Stimulated activated naive B cell treated with anti-CD40 and anti-IgM and Interleukin-4, amounts not matched to agents 10 μg/mL and 1 μg/mL and 100 μg/mL, for 72 hours (primary cell): ENCODE results near the gene DDR2.
A peak's percentile ranks its signal among the peaks of the same experiment; 100 is the strongest.
"Not testable (repeated sequence)": the region's sequence is repeated elsewhere in the genome, so short reads cannot be mapped to it uniquely, and the experiment has no call there.

ENCODE experiments used
- ATAC-seq, 2 donors: fragments of 150-1000 bp; cut with Tn5 transposase; replicated peaks; 2 replicates each; pipeline ENCODE4 v1.10.0; 2021; ENCODE audit warnings: moderate library complexity in 1 of 2
- DNase-seq: peaks from one replicate; pipeline ENCODE4 v3.0.0; 2021
- H3K27ac Mint-ChIP-seq: one replicate; pipeline ENCODE4 v1.8.0; 2022; ENCODE audit warnings: mild to moderate bottlenecking, mixed read lengths
- H3K27me3 Mint-ChIP-seq, 2 donors: one replicate each; pipeline ENCODE4 v1.8.0; 2022; ENCODE audit warnings: mixed read lengths in 2 of 2
- H3K36me3 Mint-ChIP-seq, 2 donors: one replicate each; pipeline ENCODE4 v1.8.0; 2022; ENCODE audit warnings: mixed read lengths in 2 of 2, mild to moderate bottlenecking in 1 of 2
- H3K4me1 Mint-ChIP-seq, 2 donors: one replicate each; pipeline ENCODE4 v1.8.0; 2022; ENCODE audit warnings: mixed read lengths in 2 of 2, mild to moderate bottlenecking in 1 of 2
- H3K4me3 Mint-ChIP-seq, 2 donors: one replicate each; pipeline ENCODE4 v1.8.0; 2022; ENCODE audit warnings: mild to moderate bottlenecking in 2 of 2, mixed read lengths in 2 of 2, moderate library complexity in 1 of 2
- H3K9me3 Mint-ChIP-seq, 2 donors: one replicate each; pipeline ENCODE4 v1.8.0; 2022; ENCODE audit warnings: mixed read lengths in 2 of 2, mild to moderate bottlenecking in 1 of 2

DDR2 gene

GRCh38 chr1:162741574-162741973 is 109.3 kb downstream of the DDR2 start:
- Mint-ChIP-seq H3K27me3 (peaks cover 0 to 3% of the 10 kb centered on the region in 2 donors), H3K4me3 (no peak overlapping the region), H3K36me3 (no peaks in the 10 kb centered on the region), H3K27ac (no peak overlapping the region), H3K4me1 (no peaks in the 10 kb centered on the region), H3K9me3 (peaks cover 0 to 2% of the 10 kb centered on the region in 2 donors)
- DNase-seq (no peak), ATAC-seq (no peak)

DNA sequence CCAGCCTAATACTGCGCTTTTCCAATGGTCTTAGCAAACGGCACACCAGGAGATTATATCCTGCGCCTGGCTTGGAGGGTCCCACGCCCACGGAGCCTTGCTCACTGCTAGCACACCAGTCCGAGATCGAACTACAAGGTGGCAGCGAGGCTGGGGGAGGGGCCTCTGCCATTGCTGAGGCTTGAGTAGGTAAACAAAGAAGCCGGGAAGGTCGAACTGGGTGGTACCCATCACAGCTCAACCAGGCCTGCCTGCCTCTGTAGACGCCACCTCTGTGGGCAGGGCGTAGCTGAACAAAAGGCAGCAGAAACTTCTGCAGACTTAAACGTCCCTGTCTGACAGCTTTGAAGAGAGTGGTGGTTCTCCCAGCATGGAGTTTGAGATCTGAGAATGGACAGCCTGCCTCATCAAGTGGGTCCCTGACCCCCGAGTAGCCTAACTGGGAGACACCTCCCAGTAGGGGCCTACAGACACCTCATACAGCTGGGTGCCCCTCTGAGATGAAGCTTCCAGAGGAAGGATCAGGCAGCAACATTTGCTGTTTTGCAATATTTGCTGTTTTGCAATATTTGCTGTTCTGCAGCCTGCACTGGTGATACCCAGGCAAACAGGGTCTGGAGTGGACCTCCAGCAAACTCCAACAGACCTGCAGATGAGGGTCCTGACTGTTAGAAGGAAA is 114.1 kb downstream of the DDR2 start:
- DNase-seq, H3K27ac Mint-ChIP-seq, H3K36me3 Mint-ChIP-seq, H3K4me3 Mint-ChIP-seq, H3K9me3 Mint-ChIP-seq, H3K4me1 Mint-ChIP-seq, ATAC-seq: not testable (repeated sequence)
- peaks cover 14 to 19% of the 10 kb centered on the region in 2 donors for H3K27me3 Mint-ChIP-seq

- Mint-ChIP-seq H3K4me1 (no peaks in the 10 kb centered on the region), H3K27ac (no peak overlapping the region), H3K9me3 (peaks cover 0 to 5% of the 10 kb centered on the region in 2 donors), H3K27me3 (peaks cover 7 to 8% of the 10 kb centered on the region in 2 donors), H3K36me3 (no peaks in the 10 kb centered on the region), H3K4me3 (no peak overlapping the region)
- DNase-seq (no peak), ATAC-seq (no peak)
Measured at GRCh38 chr1:162753001-162753658, 120.9 kb downstream of the DDR2 start.

DNA sequence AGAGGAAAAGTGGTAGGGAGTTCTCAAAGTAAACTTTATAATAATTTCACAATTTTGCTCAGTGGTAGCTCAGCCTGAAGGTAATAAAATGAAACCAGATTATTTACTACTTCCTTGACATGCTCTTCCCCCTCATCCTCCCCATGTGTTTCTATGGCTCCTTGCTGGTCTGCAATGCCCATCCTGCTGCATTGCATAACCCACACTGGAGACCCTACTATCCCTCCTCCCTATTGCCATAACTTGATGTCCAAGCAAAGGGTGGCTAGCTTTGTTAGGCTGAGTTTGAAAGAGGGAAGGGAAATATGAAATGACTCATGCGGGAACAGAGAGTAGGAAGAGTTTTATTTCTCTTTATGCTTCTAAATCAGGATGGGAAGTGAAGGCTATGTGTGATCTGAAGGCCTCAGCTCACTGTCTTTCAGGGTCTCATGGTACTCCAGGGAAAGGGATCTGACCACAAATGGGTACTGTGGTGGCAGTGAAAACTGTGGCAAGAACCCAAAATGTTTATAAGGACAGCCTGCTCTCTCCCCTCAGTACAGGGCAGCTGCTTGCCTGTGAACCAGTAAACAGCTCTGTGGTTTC is 121.8 kb downstream of the DDR2 start:
- Mint-ChIP-seq H3K36me3 (no peaks in the 10 kb centered on the region), H3K4me1 (no peaks in the 10 kb centered on the region), H3K27ac (no peak overlapping the region), H3K9me3 (peaks cover 0 to 5% of the 10 kb centered on the region in 2 donors), H3K27me3 (no peaks in the 10 kb centered on the region), H3K4me3 (no peak overlapping the region)
- DNase-seq (no peak), ATAC-seq (no peak)

- H3K9me3 Mint-ChIP-seq: no peaks in the 10 kb centered on the region
- H3K36me3 Mint-ChIP-seq: no peaks in the 10 kb centered on the region
- H3K27me3 Mint-ChIP-seq: no peaks in the 10 kb centered on the region
- no peak for ATAC-seq
- H3K4me1 Mint-ChIP-seq: no peaks in the 10 kb centered on the region
- no peak overlapping the region for H3K27ac Mint-ChIP-seq
- no peak for DNase-seq
- H3K4me3 Mint-ChIP-seq: no peak overlapping the region
Measured at GRCh38 chr1:162755306-162755705, 123.0 kb downstream of the DDR2 start.

DNA sequence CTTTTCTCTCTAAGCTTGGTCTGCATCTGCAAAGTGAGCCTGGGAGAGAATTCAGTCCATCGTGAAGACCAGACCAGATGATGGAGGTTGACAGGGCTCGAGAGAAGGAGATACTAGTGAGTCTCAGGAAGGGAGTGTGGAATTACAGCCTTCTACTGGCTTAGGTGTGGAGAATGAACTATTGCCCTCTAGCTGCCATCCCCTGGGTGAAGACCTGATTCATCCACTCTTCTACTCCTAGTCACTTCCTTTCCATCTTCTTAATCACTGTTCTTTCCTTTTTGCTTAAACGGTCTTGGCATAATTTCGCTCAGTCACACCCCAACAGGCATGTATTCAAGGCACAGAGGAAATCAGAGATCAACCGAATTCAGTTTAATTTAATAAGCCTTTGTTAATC is 124.3 kb downstream of the DDR2 start:
- Mint-ChIP-seq H3K27ac (no peak overlapping the region), H3K4me3 (no peak overlapping the region), H3K9me3 (no peaks in the 10 kb centered on the region), H3K27me3 (no peaks in the 10 kb centered on the region), H3K36me3 (no peaks in the 10 kb centered on the region), H3K4me1 (no peaks in the 10 kb centered on the region)
- DNase-seq (no peak), ATAC-seq (no peak)

GRCh38 chr1:162757476-162757875 is 125.2 kb downstream of the DDR2 start:
- DNase-seq (no peak), ATAC-seq (no peak)
- Mint-ChIP-seq H3K4me1 (no peaks in the 10 kb centered on the region), H3K36me3 (no peaks in the 10 kb centered on the region), H3K4me3 (no peak overlapping the region), H3K27me3 (no peaks in the 10 kb centered on the region), H3K27ac (no peak overlapping the region), H3K9me3 (no peaks in the 10 kb centered on the region)

GRCh38 chr1:162765788-162766187 is 133.5 kb downstream of the DDR2 start:
- ATAC-seq: no peak
- H3K36me3 Mint-ChIP-seq: no peaks in the 10 kb centered on the region
- no peaks in the 10 kb centered on the region for H3K4me1 Mint-ChIP-seq
- H3K27me3 Mint-ChIP-seq: peaks cover 26 to 33% of the 10 kb centered on the region in 2 donors
- no peak for DNase-seq
- H3K9me3 Mint-ChIP-seq: peaks cover 0 to 2% of the 10 kb centered on the region in 2 donors
- H3K4me3 Mint-ChIP-seq: no peak overlapping the region
- H3K27ac Mint-ChIP-seq: no peak overlapping the region

- no peaks in the 10 kb centered on the region for H3K4me1 Mint-ChIP-seq
- H3K4me3 Mint-ChIP-seq: no peak overlapping the region
- no peak overlapping the region for H3K27ac Mint-ChIP-seq
- no peaks in the 10 kb centered on the region for H3K9me3 Mint-ChIP-seq
- ATAC-seq (no peak), DNase-seq (no peak)
- H3K27me3 Mint-ChIP-seq: peaks cover 27 to 33% of the 10 kb centered on the region in 2 donors
- no peaks in the 10 kb centered on the region for H3K36me3 Mint-ChIP-seq
Measured at GRCh38 chr1:162772571-162773154, 140.4 kb downstream of the DDR2 start.

- no peak for ATAC-seq
Measured at GRCh38 chr1:162774007-162774406, 141.7 kb downstream of the DDR2 start.

GRCh38 chr1:162779043-162779442 is 146.8 kb downstream of the DDR2 start:
- no peak overlapping the region for H3K4me3 Mint-ChIP-seq
- H3K4me1 Mint-ChIP-seq: no peaks in the 10 kb centered on the region
- no peaks in the 10 kb centered on the region for H3K36me3 Mint-ChIP-seq
- no peak overlapping the region for H3K27ac Mint-ChIP-seq
- no peaks in the 10 kb centered on the region for H3K9me3 Mint-ChIP-seq
- no peak for ATAC-seq
- peaks cover 40 to 42% of the 10 kb centered on the region in 2 donors for H3K27me3 Mint-ChIP-seq
- no peak for DNase-seq

More at GRCh38 chr1:162774007-162774406, 141.7 kb downstream of the DDR2 start:
- no peak overlapping the region for H3K4me3 Mint-ChIP-seq
- H3K4me1 Mint-ChIP-seq: no peaks in the 10 kb centered on the region
- H3K27ac Mint-ChIP-seq: no peak overlapping the region
- peaks cover 26 to 35% of the 10 kb centered on the region in 2 donors for H3K27me3 Mint-ChIP-seq
- H3K9me3 Mint-ChIP-seq: no peaks in the 10 kb centered on the region
- no peak for DNase-seq
- H3K36me3 Mint-ChIP-seq: no peaks in the 10 kb centered on the region

GRCh38 chr1:162782671-162783070 is 150.4 kb downstream of the DDR2 start:
- Mint-ChIP-seq H3K4me3 (no peak overlapping the region), H3K36me3 (no peaks in the 10 kb centered on the region), H3K9me3 (no peaks in the 10 kb centered on the region), H3K27ac (no peak overlapping the region), H3K4me1 (no peaks in the 10 kb centered on the region), H3K27me3 (peaks cover 30 to 31% of the 10 kb centered on the region in 2 donors)
- ATAC-seq: no peak
- no peak for DNase-seq

- H3K4me3 Mint-ChIP-seq, H3K9me3 Mint-ChIP-seq, DNase-seq, H3K36me3 Mint-ChIP-seq, H3K27ac Mint-ChIP-seq, ATAC-seq, H3K4me1 Mint-ChIP-seq: not testable (repeated sequence)
- peaks cover 20 to 22% of the 10 kb centered on the region in 2 donors for H3K27me3 Mint-ChIP-seq
Measured at GRCh38 chr1:162784926-162785325, 152.7 kb downstream of the DDR2 start.

DNA sequence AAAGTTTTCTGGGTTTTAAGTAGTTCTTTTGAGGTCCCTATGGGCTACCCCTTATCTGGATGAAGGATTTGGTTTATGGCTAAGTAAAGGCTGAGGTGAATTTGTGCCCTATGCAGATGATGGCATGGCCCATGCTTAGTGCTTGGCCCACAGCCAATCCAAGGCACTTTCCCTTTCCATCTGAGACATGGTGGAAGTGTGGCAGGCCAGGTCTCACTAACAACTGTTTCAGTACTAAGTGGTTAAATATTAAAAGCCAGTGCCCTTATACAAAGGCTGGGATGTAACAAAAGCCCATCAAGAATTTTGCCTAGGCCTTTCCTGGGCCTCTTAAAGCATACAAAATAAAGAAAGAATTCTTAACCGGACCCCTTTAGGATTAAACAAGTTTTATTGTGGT is 156.5 kb downstream of the DDR2 start:
- DNase-seq, H3K4me3 Mint-ChIP-seq: not testable (repeated sequence)
- H3K27ac Mint-ChIP-seq: peak overlapping the region; percentile 9

More for the DNA sequence above, 156.5 kb downstream of the DDR2 start:
- ATAC-seq, H3K9me3 Mint-ChIP-seq, H3K27me3 Mint-ChIP-seq, H3K36me3 Mint-ChIP-seq, H3K4me1 Mint-ChIP-seq: not testable (repeated sequence)
